Astrocyte (in vitro differentiated cells and primary cell): Measurements from ENCODE around the gene ACP6.

ENCODE experiments used
- EZH2 ChIP-seq: IDR thresholded peaks from 2 replicates; pipeline ENCODE4 v1.6.1; 2012; ENCODE audit warnings: mild to moderate bottlenecking, low read length, inconsistent platforms; ENCODE audit not compliant: insufficient read depth
- TF ChIP-seq, protein P1 (sequence below): IDR thresholded peaks from 2 replicates; pipeline ENCODE4 v1.5.1; 2011; ENCODE audit warnings: low read depth, mild to moderate bottlenecking, inconsistent platforms, low read length, moderate library complexity; ENCODE audit not compliant: insufficient read depth

DNA sequence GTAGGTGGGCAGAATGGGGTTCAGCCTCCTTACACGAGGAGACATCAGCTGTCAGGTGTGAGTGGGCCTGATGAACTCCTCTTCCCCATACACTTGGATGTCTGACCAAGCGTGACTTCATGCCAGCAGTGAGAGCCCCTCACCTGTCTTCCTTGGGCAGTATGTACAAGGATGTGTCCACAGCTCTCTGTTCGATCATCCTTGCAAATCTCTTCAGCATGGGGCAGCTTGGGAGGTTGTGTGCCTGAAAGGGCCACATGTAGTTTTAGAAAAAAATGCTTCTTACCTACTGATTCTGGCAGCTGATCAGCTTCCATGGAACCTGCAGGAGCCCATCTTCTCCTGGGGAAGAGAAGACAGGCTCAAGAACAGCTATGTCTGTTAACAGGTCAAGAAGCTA, 18.0 kb downstream of the ACP6 start:
- TF ChIP-seq, protein P1, sequence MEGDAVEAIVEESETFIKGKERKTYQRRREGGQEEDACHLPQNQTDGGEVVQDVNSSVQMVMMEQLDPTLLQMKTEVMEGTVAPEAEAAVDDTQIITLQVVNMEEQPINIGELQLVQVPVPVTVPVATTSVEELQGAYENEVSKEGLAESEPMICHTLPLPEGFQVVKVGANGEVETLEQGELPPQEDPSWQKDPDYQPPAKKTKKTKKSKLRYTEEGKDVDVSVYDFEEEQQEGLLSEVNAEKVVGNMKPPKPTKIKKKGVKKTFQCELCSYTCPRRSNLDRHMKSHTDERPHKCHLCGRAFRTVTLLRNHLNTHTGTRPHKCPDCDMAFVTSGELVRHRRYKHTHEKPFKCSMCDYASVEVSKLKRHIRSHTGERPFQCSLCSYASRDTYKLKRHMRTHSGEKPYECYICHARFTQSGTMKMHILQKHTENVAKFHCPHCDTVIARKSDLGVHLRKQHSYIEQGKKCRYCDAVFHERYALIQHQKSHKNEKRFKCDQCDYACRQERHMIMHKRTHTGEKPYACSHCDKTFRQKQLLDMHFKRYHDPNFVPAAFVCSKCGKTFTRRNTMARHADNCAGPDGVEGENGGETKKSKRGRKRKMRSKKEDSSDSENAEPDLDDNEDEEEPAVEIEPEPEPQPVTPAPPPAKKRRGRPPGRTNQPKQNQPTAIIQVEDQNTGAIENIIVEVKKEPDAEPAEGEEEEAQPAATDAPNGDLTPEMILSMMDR = no peak
- no peak for TF ChIP-seq EZH2
